HepG2 (cell line): Measurements from ENCODE around the gene NRL. TPM values are rescaled to one million over a fixed set of nuclear protein-coding genes. Genes with fewer than 3 reads are reported as not detected.

Experiments used
- ATAC-seq: fragments of 200-7000 bp; cut with Tn5 transposase; 3 replicates; pipeline ENCODE4 v1.9.1; 2020; ENCODE audit warnings: mild to moderate bottlenecking, moderate library complexity
- BruUV-seq: library from RNA; stranded (reverse); fragments of 400-500 nt; replicated peaks from 2 replicates; lab custom pipeline; 2021; lab: Mats Ljungman, UMichigan
- CTCF ChIA-PET: fragments of 300-600 bp; formaldehyde crosslinking; extraction: SDS; loops from one replicate; lab custom pipeline; 2021; ENCODE audit warnings: low total read pairs, inconsistent platforms, low intra/inter-chr PET ratio; lab: Yijun Ruan, JAX
- POLR2A ChIA-PET: fragments of 350-600 bp; sonication (Branson Sonifier 250); formaldehyde crosslinking; loops from one replicate; lab custom pipeline; 2020; ENCODE audit warnings: antibody characterized with exemption, inconsistent platforms; lab: Yijun Ruan, JAX
- DNase-seq: peaks from one replicate; pipeline ENCODE4 v3.0.0-alpha.2; 2015; ENCODE audit warnings: low spot score
- FAIRE-seq: peaks from 3 replicates; lab custom pipeline; 2011; peaks lifted over from hg19 to GRCh38; lab: Jason Lieb, UNC
- H2AFZ ChIP-seq: one replicate; pipeline ENCODE4 v1.6.1; 2011; ENCODE audit warnings: low read length, inconsistent platforms
- H3K27ac ChIP-seq: fragments of 300-600 bp; 3 replicates; pipeline ENCODE4 v1.8.0; 2011; ENCODE audit warnings: mixed run types, mild to moderate bottlenecking, mixed read lengths, low read length, inconsistent platforms; ENCODE audit not compliant: insufficient read depth; ENCODE audit errors: extremely low read length
- H3K27me3 ChIP-seq, 2 experiments: fragments of 200-600 bp in 1 of 2; 2 replicates in 1 of 2; 3 replicates in 1 of 2; pipeline versions ENCODE4 v1.6.0 to v1.8.0; 2011; ENCODE audit warnings: low read length in 2 of 2, mild to moderate bottlenecking in 2 of 2, moderate library complexity in 2 of 2, inconsistent platforms in 1 of 2; ENCODE audit not compliant: insufficient read depth in 2 of 2, control insufficient read depth in 1 of 2
- H3K36me3 ChIP-seq, 2 experiments: fragments of 200-600 bp in 1 of 2; replicated peaks in 1 of 2; 2 replicates in 1 of 2; 3 replicates in 1 of 2; pipeline versions ENCODE4 v1.5.1 to v1.8.0; 2011; ENCODE audit warnings: low read length in 2 of 2, inconsistent platforms in 1 of 2; ENCODE audit not compliant: insufficient read depth in 2 of 2, control insufficient read depth in 1 of 2
- H3K4me1 ChIP-seq: 2 replicates; pipeline ENCODE4 v1.5.1; 2012; ENCODE audit warnings: low read length, inconsistent platforms; ENCODE audit not compliant: insufficient read depth
- H3K4me2 ChIP-seq: 2 replicates; pipeline ENCODE4 v1.6.0; 2011; ENCODE audit warnings: low read depth, low read length, inconsistent platforms
- H3K4me3 ChIP-seq, 3 experiments: fragments of 200-600 bp in 1 of 3; sonication (generic), shearing (Covaris generic) in 1 of 3; replicated peaks in 1 of 3; 2 replicates each; pipeline ENCODE4 v1.5.1; 2011 to 2016; ENCODE audit warnings: low read length in 3 of 3, inconsistent platforms in 2 of 3, low read depth in 2 of 3, mild to moderate bottlenecking in 2 of 3, control low read depth in 1 of 3, mixed read lengths in 1 of 3; ENCODE audit not compliant: insufficient read depth in 1 of 3
- H3K79me2 ChIP-seq: one replicate; pipeline ENCODE4 v1.6.1; 2011; ENCODE audit warnings: low read length, inconsistent platforms; ENCODE audit not compliant: insufficient read depth
- H3K9ac ChIP-seq: 2 replicates; pipeline ENCODE4 v1.6.0; 2011; ENCODE audit warnings: mild to moderate bottlenecking, low read depth, low read length, inconsistent platforms; ENCODE audit not compliant: insufficient read depth
- H3K9me3 ChIP-seq: 2 replicates; pipeline ENCODE4 v1.5.1; 2012; ENCODE audit warnings: mild to moderate bottlenecking, low read length
- H4K20me1 ChIP-seq: 2 replicates; pipeline ENCODE4 v1.6.0; 2011; ENCODE audit warnings: inconsistent platforms, mild to moderate bottlenecking, low read length, moderate library complexity; ENCODE audit not compliant: insufficient read depth
- AGO1 ChIP-seq: fragments of 200-400 bp; formaldehyde crosslinking; IDR thresholded peaks from 2 replicates; pipeline ENCODE4 v1.6.1; 2017; ENCODE audit warnings: mild to moderate bottlenecking, low read depth, low read length, moderate library complexity; ENCODE audit not compliant: poor library complexity, severe bottlenecking
- CC2D1A ChIP-seq: sonication (generic); formaldehyde crosslinking; IDR thresholded peaks from 2 replicates; pipeline ENCODE4 v1.8.1; 2023; ENCODE audit warnings: mild to moderate bottlenecking, missing genetic modification reagents
- FOXK2 ChIP-seq: fragments of 450-650 bp; IDR thresholded peaks from 2 replicates; pipeline ENCODE4 v1.6.1; 2016
- HCFC1 ChIP-seq: fragments of 150-350 bp; IDR thresholded peaks from 2 replicates; pipeline ENCODE4 v1.6.1; 2014; ENCODE audit warnings: low read depth, low read length
- MAF1 ChIP-seq: sonication (generic); formaldehyde crosslinking; IDR thresholded peaks from 2 replicates; pipeline ENCODE4 v1.5.0; 2020; ENCODE audit warnings: missing genetic modification reagents, borderline replicate concordance
- NFATC3 ChIP-seq: sonication (generic); formaldehyde crosslinking; IDR thresholded peaks from 2 replicates; pipeline ENCODE4 v1.5.1; 2020; ENCODE audit warnings: mild to moderate bottlenecking, missing genetic modification reagents
- NFE2L1 ChIP-seq: sonication (generic); formaldehyde crosslinking; IDR thresholded peaks from 2 replicates; pipeline ENCODE4 v1.4.0; 2020; ENCODE audit warnings: missing genetic modification reagents, mild to moderate bottlenecking, borderline replicate concordance
- NRL ChIP-seq: sonication (generic); formaldehyde crosslinking; IDR thresholded peaks from 2 replicates; pipeline ENCODE4 v1.5.0; 2020; ENCODE audit warnings: missing genetic modification reagents, mild to moderate bottlenecking, moderate library complexity, borderline replicate concordance
- POLR2G ChIP-seq: fragments of 200-400 bp; formaldehyde crosslinking; IDR thresholded peaks from 2 replicates; pipeline ENCODE4 v1.6.1; 2018; ENCODE audit warnings: mild to moderate bottlenecking, low read depth, low read length, moderate library complexity
- REL ChIP-seq: sonication (generic); formaldehyde crosslinking; conservative IDR thresholded peaks from 2 replicates; pipeline ENCODE4 v1.8.0; 2022; ENCODE audit warnings: mild to moderate bottlenecking, missing genetic modification reagents, moderate library complexity
- RXRA ChIP-seq: sonication (generic); formaldehyde crosslinking; IDR thresholded peaks from 2 replicates; pipeline ENCODE4 v1.5.1; 2020; ENCODE audit warnings: missing genetic modification reagents
- SALL1 ChIP-seq: sonication (generic); formaldehyde crosslinking; IDR thresholded peaks from 2 replicates; pipeline ENCODE4 v1.8.0; 2022; ENCODE audit warnings: mild to moderate bottlenecking, missing genetic modification reagents
- TEAD3 ChIP-seq: optimal IDR thresholded peaks from 2 replicates; pipeline ENCODE3; 2016; ENCODE audit warnings: borderline replicate concordance
- TFDP2 ChIP-seq: sonication (generic); formaldehyde crosslinking; IDR thresholded peaks from 2 replicates; pipeline ENCODE4 v1.4.0; 2020; ENCODE audit warnings: missing genetic modification reagents
- ZBTB37 ChIP-seq: sonication (generic); formaldehyde crosslinking; IDR thresholded peaks from 2 replicates; pipeline ENCODE4 v1.4.0; 2020; ENCODE audit warnings: mild to moderate bottlenecking, missing genetic modification reagents
- ZNF20 ChIP-seq: sonication (generic); formaldehyde crosslinking; IDR thresholded peaks from 2 replicates; pipeline ENCODE4 v1.4.0; 2020; ENCODE audit warnings: mild to moderate bottlenecking, moderate library complexity, missing genetic modification reagents
- ZNF33A ChIP-seq: sonication (generic); formaldehyde crosslinking; IDR thresholded peaks from 2 replicates; pipeline ENCODE4 v1.5.1; 2020; ENCODE audit warnings: missing genetic modification reagents, mild to moderate bottlenecking, moderate library complexity, borderline replicate concordance
- ZNF570 ChIP-seq: sonication (generic); formaldehyde crosslinking; IDR thresholded peaks from 2 replicates; pipeline ENCODE4 v1.4.0; 2020; ENCODE audit warnings: mild to moderate bottlenecking, missing genetic modification reagents, borderline replicate concordance
- ZNF746 ChIP-seq: sonication (generic); formaldehyde crosslinking; IDR thresholded peaks from 2 replicates; pipeline ENCODE4 v1.8.0; 2022; ENCODE audit warnings: mild to moderate bottlenecking, missing genetic modification reagents
- ZNF790 ChIP-seq: sonication (generic); formaldehyde crosslinking; IDR thresholded peaks from 2 replicates; pipeline ENCODE4 v1.8.0; 2022; ENCODE audit warnings: missing genetic modification reagents, mild to moderate bottlenecking, borderline replicate concordance
- WGBS: methylation state at CpG from one replicate; pipeline ENCODE4 v1.1.6; 2017; ENCODE audit warnings: low lambda C conversion rate; 5-methylcytosine and 5-hydroxymethylcytosine counted together
- in situ Hi-C: cut with HindIII; loops from 2 replicates; pipeline ENCODE4 v1.10.0; 2017; ENCODE audit warnings: low pct_unique_long_range_greater_than_20kb; ENCODE audit not compliant: extremely low pct_ligation_motif_present
- intact Hi-C: fragments of 100-400 bp; cut with micrococcal nuclease; formaldehyde crosslinking; loops from one replicate; pipeline ENCODE4 v1.10.0; 2022; ENCODE audit not compliant: unreplicated experiment
- polyA plus RNA-seq, 8 experiments: library from polyadenylated mRNA; depleted of rRNA in 3 of 8; stranded (reverse) in 7 of 8; unstranded in 1 of 8; fragments of >200 nt; fragmentation: Illumina TruSeq in 4 of 8; extraction: Trizol in 4 of 8; gene quantifications; 2 replicates each; pipeline versions ENCODE4 v1.2.1 to v1.2.3, GENCODE V29; 2011 to 2016; ENCODE audit warnings: low read depth in 4 of 8, missing spikeins in 1 of 8, mixed read lengths in 1 of 8; ENCODE audit not compliant: insufficient read depth in 1 of 8
- total RNA-seq, 5 experiments: library from RNA; depleted of rRNA; stranded (reverse); fragments of >200 nt; fragmentation: Illumina TruSeq; extraction: Trizol; gene quantifications; 2 replicates each; pipeline ENCODE4 v1.2.3, GENCODE V29; 2016; ENCODE audit warnings: low read depth in 1 of 5

Gene NRL
- total and polyA plus RNA-seq, 2 of the 13 experiments (the other 11 are each of a cell fraction or from before 2014, with no cell fraction given) = 2.5 to 4.7 TPM

- 94% methylated on average over 8 of the region's 8 CpGs for WGBS
- TF ChIP-seq NRL (CRISPR knock-in tag) = no peak
- TF ChIP-seq HCFC1 = no peak
- peak; percentile 69; the same call in 1 of the 2 replicates for TF ChIP-seq CC2D1A (CRISPR knock-in tag)
- peak; percentile 80 for TF ChIP-seq POLR2G
- TF ChIP-seq TFDP2 (CRISPR knock-in tag) = no peak
- no peak for TF ChIP-seq NFATC3 (CRISPR knock-in tag)
- no peak for TF ChIP-seq MAF1 (CRISPR knock-in tag)
- peak; percentile 64 for TF ChIP-seq TEAD3 (CRISPR knock-in tag)
- no peak for TF ChIP-seq ZNF570
- no peak for TF ChIP-seq ZNF33A (CRISPR knock-in tag)
- no peak for TF ChIP-seq ZBTB37 (CRISPR knock-in tag)
- TF ChIP-seq ZNF20 = no peak
- TF ChIP-seq ZNF746 (CRISPR knock-in tag) = no peak
- TF ChIP-seq FOXK2 = no peak
- TF ChIP-seq ZNF790 (CRISPR knock-in tag) = no peak
- no peak for TF ChIP-seq AGO1
- no peak; the same call in 1 of the 2 replicates for TF ChIP-seq RXRA (CRISPR knock-in tag)
- no peak; the same call in 1 of the 2 replicates for TF ChIP-seq NFE2L1
- TF ChIP-seq SALL1 (CRISPR knock-in tag) = peak; percentile 33; the same call in 1 of the 2 replicates
- no peak for TF ChIP-seq REL (CRISPR knock-in tag)
Measured at GRCh38 chr14:24096545-24097181, 18.1 kb downstream of the NRL start.

More at GRCh38 chr14:24096545-24097181, 18.1 kb downstream of the NRL start:
- Histone ChIP-seq H2AFZ (no peak overlapping the region), H3K27ac (peak overlapping the region; percentile 87), H3K9ac (no peak overlapping the region), H4K20me1 (0 out of 2 replicates have a peak, but pooled peaks cover 4% of the 10 kb centered on the region), H3K4me1 (peaks cover 67% of the 10 kb centered on the region), H3K4me3 (peak overlapping the region in 1 of 3 experiments; percentile 97; a peak in 1 of 6 replicates), H3K36me3 (peaks cover 30 to 45% of the 10 kb centered on the region in 2 experiments), H3K79me2 (peaks cover 28% of the 10 kb centered on the region), H3K27me3 (peaks cover 0 to 6% of the 10 kb centered on the region in 2 experiments; a peak in 1 of 5 replicates), H3K4me2 (peak overlapping the region; percentile 99), H3K9me3 (no peaks in the 10 kb centered on the region)
- FAIRE-seq (no peak), ATAC-seq (no peak), DNase-seq (no peak)
- in situ Hi-C loops (no loop called here), intact Hi-C loops (no loop called here)
- POLR2A ChIA-PET = interaction anchor here (0.6 to 14.4 kb wide), 20 partner anchors 10 to 1002 kb away, joined by 3 to 627 read pairs (median 60); partner anchors contain the start of genes ACIN1, C14orf119, CARMIL3 and CHMP4A
- BruUV-seq = no TSS peak
- CTCF ChIA-PET = no interaction called here
